ACC112 (cell line): ENCODE results near the gene ADH5.
"Not testable (repeated sequence)": the region's sequence is repeated elsewhere in the genome, so short reads cannot be mapped to it uniquely, and the experiment has no call there.

Experiments used
- H2AFZ ChIP-seq: fragments of 200-600 bp; sonication (generic); one replicate; pipeline ENCODE4 v1.6.0; 2017; ENCODE audit warnings: antibody characterized with exemption, low read length; ENCODE audit not compliant: unreplicated experiment
- H3K27ac ChIP-seq: fragments of 200-600 bp; sonication (generic); 2 replicates; pipeline ENCODE4 v1.5.1; 2014; ENCODE audit warnings: low read depth, mild to moderate bottlenecking, antibody characterized with exemption, low read length, moderate library complexity
- H3K27me3 ChIP-seq: fragments of 200-600 bp; sonication (generic); 2 replicates; pipeline ENCODE4 v1.6.1; 2014; ENCODE audit warnings: mild to moderate bottlenecking, antibody characterized with exemption, low read length, moderate library complexity, mixed read lengths; ENCODE audit not compliant: insufficient read depth
- H3K36me3 ChIP-seq: fragments of 200-600 bp; sonication (generic); 2 replicates; pipeline ENCODE4 v1.6.1; 2016; ENCODE audit warnings: mild to moderate bottlenecking, antibody characterized with exemption, low read length, moderate library complexity, mixed read lengths; ENCODE audit not compliant: insufficient read depth
- H3K4me1 ChIP-seq: fragments of 200-600 bp; sonication (generic); one replicate; pipeline ENCODE4 v1.6.1; 2016; ENCODE audit warnings: low read length, mixed read lengths; ENCODE audit not compliant: insufficient read depth, unreplicated experiment, control insufficient read depth
- H3K4me3 ChIP-seq: fragments of 200-600 bp; sonication (generic); 2 replicates; pipeline ENCODE4 v1.5.1; 2014; ENCODE audit warnings: mild to moderate bottlenecking, low read depth, low read length
- H3K79me2 ChIP-seq: fragments of 200-600 bp; sonication (generic); one replicate; pipeline ENCODE4 v1.6.0; 2016; ENCODE audit warnings: low read length; ENCODE audit not compliant: control insufficient read depth, unreplicated experiment, insufficient read depth

ADH5 gene

GRCh38 chr4:99084595-99084994 is 4.0 kb downstream of the ADH5 start:
- Histone ChIP-seq H3K79me2 (peaks cover 64% of the 10 kb centered on the region), H3K27ac (no peak overlapping the region), H3K4me1 (peaks cover 5% of the 10 kb centered on the region), H3K4me3 (no peak overlapping the region), H3K27me3 (no peaks in the 10 kb centered on the region), H2AFZ (no peak overlapping the region), H3K36me3 (peaks cover 48% of the 10 kb centered on the region)

- no peak overlapping the region for H3K4me3 ChIP-seq
- H3K4me1 ChIP-seq, result peaks cover 5% of the 10 kb centered on the region
- no peaks in the 10 kb centered on the region for H3K27me3 ChIP-seq
- H3K36me3 ChIP-seq, result peaks cover 58% of the 10 kb centered on the region
- no peak overlapping the region for H3K27ac ChIP-seq
- no peak overlapping the region for H2AFZ ChIP-seq
- H3K79me2 ChIP-seq, result peaks cover 46% of the 10 kb centered on the region
Measured at GRCh38 chr4:99082192-99082591, 6.4 kb downstream of the ADH5 start.

DNA sequence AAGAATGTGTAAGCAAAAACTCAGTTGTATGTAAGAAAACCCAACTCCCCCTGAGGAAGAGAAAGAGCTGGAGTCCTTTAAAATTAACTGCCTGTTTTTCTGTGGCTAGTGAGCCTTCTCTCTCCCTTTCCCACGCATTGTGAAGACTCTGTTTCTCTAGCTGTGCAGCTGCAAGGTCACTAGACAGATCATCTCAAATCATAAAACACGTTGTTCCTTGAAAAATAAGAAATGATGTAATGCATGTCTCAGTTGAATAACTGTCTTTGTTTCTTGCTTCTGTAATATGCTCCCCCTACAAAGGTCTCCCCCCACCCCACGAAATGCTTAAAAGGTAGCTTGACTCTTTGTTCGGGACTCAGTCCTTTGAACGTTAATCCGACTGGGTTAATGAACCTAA is 7.7 kb downstream of the ADH5 start:
- not testable (repeated sequence) for H3K4me1 ChIP-seq, H2AFZ ChIP-seq, H3K4me3 ChIP-seq, H3K27ac ChIP-seq, H3K27me3 ChIP-seq
- Histone ChIP-seq H3K36me3 (peaks cover 63% of the 10 kb centered on the region), H3K79me2 (peaks cover 34% of the 10 kb centered on the region)

DNA sequence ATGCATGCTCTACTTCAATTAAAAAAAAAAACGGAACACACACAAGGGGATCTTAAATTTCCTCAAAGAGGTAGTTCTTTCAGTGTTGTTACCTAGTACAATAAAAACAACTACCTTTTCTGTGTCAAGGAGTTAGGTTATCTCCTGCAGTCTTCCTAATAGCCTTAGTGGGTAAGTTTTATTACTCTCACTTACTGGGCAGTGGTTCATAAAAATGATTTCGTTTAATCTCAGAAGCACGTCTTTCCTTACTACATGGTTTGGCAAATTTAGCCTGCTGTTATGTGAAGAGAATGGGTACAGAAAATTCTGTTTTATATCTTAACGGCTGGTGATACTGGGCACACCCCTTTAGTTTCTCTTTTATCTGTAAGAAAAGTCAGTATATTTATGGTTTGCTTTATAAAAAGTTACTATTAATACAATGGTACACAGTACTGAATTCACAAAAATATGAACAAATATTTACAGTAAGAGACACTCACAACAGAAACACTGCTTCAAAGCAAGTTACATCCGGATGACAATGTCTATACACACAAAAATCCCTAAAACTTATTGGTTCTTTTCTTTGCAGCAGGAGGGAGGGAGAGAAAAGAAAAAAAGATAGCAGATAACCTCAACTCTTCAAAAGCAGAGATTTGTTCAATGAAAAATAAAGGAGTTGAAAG is 8.8 kb downstream of the ADH5 start:
- H3K36me3 ChIP-seq, result peaks cover 58% of the 10 kb centered on the region
- no peak overlapping the region for H3K27ac ChIP-seq
- H3K4me1 ChIP-seq, result no peaks in the 10 kb centered on the region

DNA sequence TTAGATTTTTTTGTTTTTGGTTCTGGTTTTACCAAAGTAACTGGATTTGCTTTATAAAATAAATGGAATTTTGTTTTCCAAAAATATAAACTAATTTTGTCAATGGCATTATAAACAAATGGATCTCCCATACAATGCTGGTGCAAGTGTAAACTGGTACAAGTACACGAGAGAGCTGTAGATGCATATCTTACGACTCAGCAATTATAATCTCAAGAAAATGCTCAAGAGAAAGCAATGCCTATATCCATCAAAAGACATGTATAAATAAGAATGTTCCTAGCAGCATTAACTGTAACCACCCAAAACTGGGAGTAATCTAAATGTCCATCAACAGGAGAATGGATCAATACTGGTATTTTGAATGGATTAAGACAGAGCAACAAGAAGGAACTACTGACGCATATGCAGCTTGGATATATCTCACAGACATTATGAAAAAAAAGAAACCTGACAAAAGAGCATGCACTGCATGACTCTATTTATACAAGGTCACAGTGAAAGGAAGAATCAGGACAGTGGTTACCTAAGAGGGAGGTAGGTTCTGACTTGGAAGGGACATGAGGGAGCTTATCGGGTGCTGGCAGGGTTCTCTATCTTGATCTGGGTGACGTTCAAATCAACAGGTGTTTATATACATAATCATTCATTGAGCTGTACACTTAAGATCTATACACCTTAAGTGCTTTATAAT is 9.5 kb downstream of the ADH5 start:
- peaks cover 16% of the 10 kb centered on the region for H3K79me2 ChIP-seq
- H2AFZ ChIP-seq, result no peak overlapping the region
- no peaks in the 10 kb centered on the region for H3K4me1 ChIP-seq
- peaks cover 53% of the 10 kb centered on the region for H3K36me3 ChIP-seq
- no peak overlapping the region for H3K4me3 ChIP-seq
- H3K27me3 ChIP-seq, result no peaks in the 10 kb centered on the region
- H3K27ac ChIP-seq, result no peak overlapping the region

More for the DNA sequence above, 8.8 kb downstream of the ADH5 start:
- Histone ChIP-seq H3K79me2 (peaks cover 23% of the 10 kb centered on the region), H3K27me3 (no peaks in the 10 kb centered on the region), H2AFZ (no peak overlapping the region), H3K4me3 (no peak overlapping the region)

DNA sequence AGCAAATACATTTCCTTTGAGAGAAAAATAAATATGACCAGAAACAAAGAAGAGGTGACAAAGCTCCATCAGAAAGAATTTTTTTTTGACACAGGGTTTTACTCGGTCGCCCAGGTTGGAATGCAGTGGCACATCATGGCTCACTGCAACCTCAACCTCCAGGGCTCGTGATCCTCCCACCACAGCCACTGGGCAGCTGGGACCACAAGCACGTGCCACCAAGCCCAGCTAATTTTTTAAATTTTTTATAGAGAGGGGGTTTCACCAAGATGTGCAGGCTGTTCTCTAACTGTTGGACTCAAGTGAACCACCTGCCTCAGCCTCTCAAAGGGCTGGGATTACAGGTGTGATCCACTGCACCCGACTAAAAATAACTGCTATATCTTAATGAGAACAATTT is 10.3 kb downstream of the ADH5 start:
- Histone ChIP-seq H3K36me3 (peaks cover 47% of the 10 kb centered on the region), H3K27me3 (no peaks in the 10 kb centered on the region), H3K4me1 (no peaks in the 10 kb centered on the region), H3K4me3 (no peak overlapping the region), H3K79me2 (peaks cover 14% of the 10 kb centered on the region), H3K27ac (no peak overlapping the region), H2AFZ (no peak overlapping the region)

GRCh38 chr4:99077177-99077576 is 11.4 kb downstream of the ADH5 start:
- H3K36me3 ChIP-seq, result peaks cover 47% of the 10 kb centered on the region
- no peak overlapping the region for H3K4me3 ChIP-seq
- H3K4me1 ChIP-seq, result no peaks in the 10 kb centered on the region
- H3K27ac ChIP-seq, result no peak overlapping the region
- H3K27me3 ChIP-seq, result no peaks in the 10 kb centered on the region
- no peak overlapping the region for H2AFZ ChIP-seq
- peaks cover 8% of the 10 kb centered on the region for H3K79me2 ChIP-seq

GRCh38 chr4:99076292-99076976 is 12.2 kb downstream of the ADH5 start:
- H3K4me1 ChIP-seq, result no peaks in the 10 kb centered on the region
- H3K4me3 ChIP-seq, result no peak overlapping the region
- no peak overlapping the region for H2AFZ ChIP-seq
- H3K27ac ChIP-seq, result no peak overlapping the region
- H3K36me3 ChIP-seq, result peaks cover 43% of the 10 kb centered on the region
- peaks cover 6% of the 10 kb centered on the region for H3K79me2 ChIP-seq
- H3K27me3 ChIP-seq, result no peaks in the 10 kb centered on the region

DNA sequence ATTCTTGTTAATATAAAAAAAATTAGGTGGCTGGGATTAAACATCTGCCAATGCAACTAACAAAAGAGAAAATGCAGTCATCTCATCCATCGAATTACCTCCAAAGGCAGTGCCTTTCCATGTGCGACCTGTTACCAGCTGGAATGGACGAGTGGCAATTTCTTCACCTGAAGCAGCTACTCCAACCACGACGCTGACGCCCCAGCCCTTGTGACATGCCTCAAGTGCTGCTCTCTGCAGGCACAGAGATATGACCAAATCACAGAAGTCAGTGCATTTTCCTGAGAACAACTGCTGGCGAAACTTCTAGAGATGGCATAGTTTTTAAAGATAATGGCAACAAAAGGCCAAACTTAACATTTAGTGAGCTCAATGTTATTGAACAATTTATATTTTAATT is 13.8 kb downstream of the ADH5 start:
- H3K4me1 ChIP-seq, result no peaks in the 10 kb centered on the region
- H3K27ac ChIP-seq, result no peak overlapping the region
- no peak overlapping the region for H3K4me3 ChIP-seq
- peaks cover 4% of the 10 kb centered on the region for H3K79me2 ChIP-seq
- no peaks in the 10 kb centered on the region for H3K27me3 ChIP-seq
- no peak overlapping the region for H2AFZ ChIP-seq
- peaks cover 39% of the 10 kb centered on the region for H3K36me3 ChIP-seq

- Histone ChIP-seq H3K27ac (no peak overlapping the region), H3K4me3 (no peak overlapping the region), H3K36me3 (peaks cover 25% of the 10 kb centered on the region), H3K4me1 (no peaks in the 10 kb centered on the region), H3K79me2 (no peaks in the 10 kb centered on the region), H3K27me3 (no peaks in the 10 kb centered on the region), H2AFZ (no peak overlapping the region)
Measured at GRCh38 chr4:99071159-99071558, 17.4 kb downstream of the ADH5 start.

DNA sequence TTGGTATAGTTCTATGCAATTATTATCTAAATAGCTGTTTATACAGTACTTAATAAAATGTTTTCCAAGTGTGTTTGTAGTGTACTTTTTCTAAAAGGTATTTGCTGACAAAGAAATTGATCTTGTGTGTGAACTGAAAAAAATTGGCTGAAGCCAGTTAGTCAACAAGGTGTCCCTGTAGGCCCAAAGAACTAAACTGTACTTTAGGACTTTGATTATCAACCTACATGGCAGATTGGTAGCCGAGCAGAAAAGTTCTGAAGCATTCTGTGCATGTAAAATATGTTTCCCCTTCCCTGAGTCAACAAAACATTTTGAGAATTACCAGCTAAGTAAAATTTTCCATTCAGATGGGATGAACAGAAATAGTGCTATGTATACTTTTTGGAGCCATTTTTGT is 21.0 kb downstream of the ADH5 start:
- no peaks in the 10 kb centered on the region for H3K4me1 ChIP-seq
- no peak overlapping the region for H2AFZ ChIP-seq
- no peaks in the 10 kb centered on the region for H3K27me3 ChIP-seq
- no peak overlapping the region for H3K4me3 ChIP-seq
- H3K79me2 ChIP-seq, result no peaks in the 10 kb centered on the region
- no peak overlapping the region for H3K27ac ChIP-seq
- peaks cover 19% of the 10 kb centered on the region for H3K36me3 ChIP-seq
